HG03439 (cell line): ENCODE measurements around the gene ANKDD1B.
A peak's percentile ranks its signal among the peaks of the same experiment; 100 is the strongest.
"Not testable (repeated sequence)": the region's sequence is repeated elsewhere in the genome, so short reads cannot be mapped to it uniquely, and the experiment has no call there.

Experiments
- ATAC-seq: cut with Tn5 transposase; IDR thresholded peaks from one replicate; pipeline ENCODE4 v1.9.1; 2021; ENCODE audit warnings: mild to moderate bottlenecking, moderate library complexity; ENCODE audit not compliant: unreplicated experiment

Gene ANKDD1B

DNA sequence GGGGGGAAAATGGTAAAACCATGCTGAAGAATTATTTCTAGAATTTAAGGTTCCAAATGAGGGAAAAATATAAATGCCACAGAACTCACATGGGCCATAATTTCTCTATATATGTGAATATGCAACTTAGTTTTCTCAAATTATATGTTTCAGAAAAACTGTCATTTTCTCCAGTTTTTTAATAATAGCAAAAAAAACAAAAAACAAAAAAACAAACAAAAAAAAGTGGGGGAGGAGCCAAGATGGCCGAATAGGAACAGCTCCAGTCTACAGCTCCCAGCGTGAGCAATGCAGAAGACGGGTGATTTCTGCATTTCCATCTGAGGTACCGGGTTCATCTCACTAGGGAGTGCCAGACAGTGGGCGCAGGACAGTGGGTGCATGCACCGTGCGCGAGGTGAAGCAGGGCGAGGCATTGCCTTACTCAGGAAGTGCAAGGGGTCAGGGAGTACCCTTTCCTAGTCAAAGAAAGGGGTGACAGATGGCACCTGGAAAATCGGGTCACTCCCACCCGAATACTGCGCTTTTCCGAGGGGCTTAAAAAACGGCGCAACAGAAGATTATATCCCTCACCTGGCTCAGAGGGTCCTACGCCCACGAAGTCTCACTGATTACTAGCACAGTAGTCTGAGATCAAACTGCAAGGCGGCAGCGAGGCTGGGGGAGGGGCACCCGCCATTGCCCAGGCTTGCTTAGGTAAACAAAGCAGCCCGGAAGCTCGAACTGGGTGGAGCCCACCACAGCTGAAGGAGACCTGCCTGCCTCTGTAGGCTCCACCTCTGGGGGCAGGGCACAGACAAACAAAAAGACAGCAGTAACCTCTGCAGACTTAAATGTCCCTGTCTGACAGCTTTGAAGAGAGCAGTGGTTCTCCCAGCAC is 84.5 kb downstream of the ANKDD1B start:
- not testable (repeated sequence) for ATAC-seq

DNA sequence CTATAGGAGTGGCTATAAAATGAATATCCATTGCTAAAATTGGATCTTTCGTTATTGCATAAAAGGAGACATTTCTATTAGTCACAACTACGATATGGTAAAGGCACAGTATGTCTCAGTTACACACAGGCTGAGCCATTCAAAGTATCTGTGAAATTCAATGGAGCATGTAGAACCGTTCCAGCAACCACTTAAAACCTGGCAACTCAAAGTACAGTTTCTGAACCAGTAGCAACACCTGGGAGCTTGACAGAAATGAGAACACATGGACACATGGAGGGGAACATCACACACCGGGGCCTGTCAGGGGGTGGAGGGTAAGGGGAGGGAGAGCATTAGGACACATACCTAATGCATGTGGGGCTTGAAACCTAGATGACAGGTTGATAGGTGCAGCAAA is 90.6 kb downstream of the ANKDD1B start:
- no peak for ATAC-seq

DNA sequence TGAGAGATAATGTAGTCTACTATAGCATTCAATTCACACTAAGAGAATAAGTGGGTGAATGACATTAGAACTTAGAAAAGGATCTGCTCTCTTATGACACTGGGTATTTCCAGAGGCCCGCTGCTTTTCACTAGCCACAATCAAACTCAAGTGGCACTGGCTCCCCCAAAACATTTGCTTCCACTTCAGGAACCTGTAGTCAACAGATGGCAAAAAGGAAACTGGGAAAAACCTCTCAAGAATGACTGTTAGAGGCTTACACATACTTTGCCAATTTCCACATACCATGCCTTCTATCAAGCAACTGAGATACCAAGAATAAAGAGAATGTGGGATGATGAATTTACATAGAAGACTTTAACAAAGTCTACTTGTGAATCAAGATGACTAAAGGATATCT is 94.8 kb downstream of the ANKDD1B start:
- ATAC-seq = no peak

DNA sequence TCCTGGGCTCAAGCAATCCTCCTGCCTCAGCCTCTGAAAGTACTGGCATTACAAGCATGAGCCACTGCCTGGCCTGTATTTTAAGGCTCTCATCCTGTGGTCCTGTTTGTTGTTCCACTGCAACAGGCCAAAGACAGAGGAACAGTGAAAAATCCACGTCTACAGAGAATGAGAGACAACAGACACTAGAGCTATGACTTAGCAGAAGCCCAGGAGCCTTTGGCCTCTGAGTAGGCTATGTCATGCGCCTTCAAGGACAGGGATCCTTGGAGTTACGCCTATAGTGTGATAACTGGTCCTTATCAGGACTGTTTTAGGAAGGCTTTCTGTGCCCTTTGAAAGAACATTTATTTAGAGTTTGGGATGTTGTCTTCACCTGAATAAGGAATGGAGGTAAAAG is 95.5 kb downstream of the ANKDD1B start:
- no peak for ATAC-seq

DNA sequence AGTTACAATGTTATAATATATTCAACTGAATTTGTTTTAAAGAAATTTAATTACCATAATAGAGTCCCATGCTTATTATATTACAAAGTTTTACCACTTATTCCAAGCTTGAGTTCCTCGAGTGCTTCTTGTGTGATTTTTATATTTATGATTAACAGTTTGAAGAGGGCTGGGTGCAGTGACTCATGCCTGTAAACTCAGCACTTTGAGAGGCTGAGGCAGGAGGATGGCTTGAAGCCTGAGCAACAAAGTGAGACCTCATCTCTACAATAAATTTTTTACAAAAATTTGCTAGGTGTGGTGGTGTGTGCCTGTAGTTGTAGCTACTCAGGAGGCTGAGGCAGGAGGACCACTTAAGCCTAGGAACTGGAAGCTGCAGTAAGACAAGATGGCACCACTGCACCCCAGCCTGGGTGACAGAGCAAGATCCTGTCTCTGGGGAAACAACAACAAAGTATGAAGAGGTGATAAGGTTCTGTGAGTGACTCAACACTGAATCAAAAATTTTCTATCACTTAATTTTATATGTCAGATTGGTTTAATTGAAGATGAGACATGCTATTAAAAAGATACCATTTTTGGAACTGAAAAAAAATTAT is 96.8 kb downstream of the ANKDD1B start:
- ATAC-seq = no peak

DNA sequence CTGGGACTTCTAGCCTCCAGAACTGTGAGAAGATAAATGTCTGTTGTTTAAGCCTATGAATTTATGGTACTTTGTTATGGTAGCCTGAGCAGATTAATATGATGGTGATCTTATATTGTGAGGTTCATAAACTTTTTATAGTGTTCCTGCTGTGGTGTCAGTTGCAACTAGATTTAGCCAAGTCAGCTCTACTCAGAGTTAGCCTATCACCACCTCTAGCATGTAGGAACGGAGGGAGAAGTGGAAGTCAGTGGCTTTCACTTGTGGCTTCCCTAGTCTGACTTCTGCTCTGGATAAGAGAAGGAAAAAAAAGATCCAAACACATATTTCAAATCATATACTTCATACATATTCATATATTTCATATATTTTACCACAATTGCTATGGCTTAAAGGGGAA is 99.4 kb downstream of the ANKDD1B start:
- ATAC-seq = no peak

DNA sequence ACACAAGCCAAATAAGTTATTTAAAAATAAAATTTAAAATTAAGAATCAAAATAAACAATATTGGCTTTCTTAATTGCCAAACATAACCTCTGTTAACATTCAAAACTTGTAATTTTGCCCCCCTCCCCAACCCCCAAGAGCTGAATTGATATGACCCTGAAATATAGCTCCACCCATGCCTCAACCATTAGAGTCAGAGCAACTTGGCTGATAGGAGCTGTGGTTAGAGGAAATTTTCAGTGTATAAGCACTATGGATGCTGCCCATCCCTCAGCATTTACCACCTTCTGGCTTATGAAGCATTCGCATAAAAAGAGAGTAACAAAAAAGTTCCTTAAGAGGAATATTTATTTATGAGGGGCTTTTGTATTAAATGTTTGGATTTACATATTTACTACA is 99.9 kb downstream of the ANKDD1B start:
- no peak for ATAC-seq

DNA sequence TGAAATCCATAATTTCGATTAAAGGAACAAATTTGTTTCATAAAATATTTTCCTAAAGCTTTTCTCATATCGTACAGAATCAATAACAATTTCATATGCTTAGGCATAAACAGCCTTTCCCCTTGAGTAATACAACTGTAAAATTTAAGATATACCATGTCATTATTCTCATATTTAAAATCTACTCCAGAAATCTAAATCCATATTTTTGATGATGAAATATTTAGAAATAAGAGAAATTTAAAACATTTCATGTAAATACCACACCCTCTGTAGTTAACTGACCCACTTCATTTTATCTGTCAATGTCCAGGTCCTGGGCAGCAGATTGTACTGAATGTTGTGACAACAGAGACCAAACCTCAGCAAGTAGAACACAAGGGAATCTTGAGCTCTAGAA is 100.8 kb downstream of the ANKDD1B start:
- no peak for ATAC-seq

DNA sequence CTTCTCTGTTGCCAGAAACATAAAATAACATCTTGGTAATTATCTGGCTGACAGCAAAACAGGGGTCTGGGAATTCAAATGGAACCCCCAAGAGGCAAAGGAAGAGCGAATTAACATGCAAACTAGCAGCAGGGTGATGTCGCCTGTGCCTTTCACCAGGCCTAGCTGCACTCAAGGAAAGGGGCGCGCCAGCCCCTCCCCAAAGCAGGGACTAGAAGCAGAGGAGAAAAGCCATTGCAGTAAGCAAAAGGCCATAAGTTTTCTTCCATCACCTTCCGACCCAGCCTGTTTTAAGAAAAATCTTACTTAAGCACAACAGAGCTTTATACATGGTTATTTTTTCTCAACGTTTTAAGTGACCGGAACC is 105.4 kb downstream of the ANKDD1B start:
- peak; percentile 15 for ATAC-seq

DNA sequence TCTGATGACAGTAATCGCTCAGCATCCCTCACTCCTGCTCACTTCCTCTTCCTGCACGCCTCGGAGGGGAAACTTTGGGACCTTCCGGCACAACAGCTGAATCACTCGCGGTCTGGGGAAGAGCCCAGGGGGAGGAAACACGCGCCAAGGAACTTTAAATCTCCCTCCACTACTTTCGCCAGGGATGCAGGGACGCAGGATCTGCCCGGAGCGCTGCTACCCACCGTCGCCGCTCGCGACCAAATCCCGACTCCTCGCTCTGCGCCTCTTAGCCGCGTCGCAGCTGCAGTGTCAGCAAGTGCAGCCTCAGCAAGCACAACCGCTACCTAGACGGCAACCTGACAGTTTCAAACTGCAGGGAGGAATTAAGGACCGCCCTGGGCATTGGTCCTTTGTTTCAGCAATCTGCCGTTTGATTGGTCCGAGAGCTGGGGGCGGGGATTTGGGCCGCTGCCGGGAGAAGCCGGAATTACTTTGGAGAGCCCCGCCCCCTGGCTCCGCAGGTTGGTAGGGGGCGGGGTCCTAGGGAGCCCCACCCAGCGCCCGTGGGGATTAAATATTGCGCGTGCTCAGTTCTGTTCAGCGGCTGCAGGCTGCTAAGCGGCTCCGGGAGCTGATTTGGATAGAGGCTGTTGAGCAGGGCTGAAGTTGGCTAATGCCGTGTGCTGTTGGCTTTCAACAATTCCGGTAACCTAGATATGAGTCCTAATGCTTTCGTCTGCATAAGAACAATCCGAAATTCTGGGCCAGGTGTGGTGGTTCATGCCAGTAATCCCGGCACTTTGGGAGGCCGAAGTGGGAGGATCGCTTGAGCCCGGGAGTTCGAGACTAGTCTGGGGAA is 106.0 kb downstream of the ANKDD1B start, which contains the start of gene POC5:
Gene POC5, minus strand, starts transcription at position 356 of the 841 bp plus-strand sequence. CDS start 4,500 bp downstream, outside the sequence.
- ATAC-seq = peak; percentile 95

DNA sequence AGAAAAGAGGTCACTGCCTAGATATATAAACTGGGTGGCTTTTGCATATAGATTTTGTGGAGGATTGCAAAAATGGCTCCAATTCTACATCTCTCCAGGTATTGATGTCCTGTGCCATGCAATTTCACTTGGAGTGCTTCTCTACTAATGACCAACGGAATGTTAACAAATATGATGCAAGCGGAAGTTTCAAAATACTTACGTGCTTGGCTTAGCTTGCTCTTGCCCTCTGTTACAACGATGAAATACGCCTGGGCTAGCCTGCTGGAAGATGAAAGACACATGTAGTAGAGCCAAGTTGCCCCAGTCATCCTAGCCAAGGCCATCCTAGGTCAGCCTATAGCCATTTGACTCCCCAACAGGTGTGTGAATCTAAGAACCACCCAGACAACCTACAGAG is 109.6 kb downstream of the ANKDD1B start:
- no peak for ATAC-seq
